ENCODE measurements around the gene KLF7.

- TF ChIP-seq POLR2A (IDR thresholded peaks at IDR 0.05; ENCODE audit: low read depth, low read length): no peak
- no peak for TF ChIP-seq POLR2AphosphoS5 (IDR thresholded peaks at IDR 0.05; ENCODE audit: low read depth, low read length)
- TF ChIP-seq TAF1 (IDR thresholded peaks at IDR 0.05; ENCODE audit: low read depth, low read length): no peak
Measured at GRCh38 chr2:207137596-207138337, 28.0 kb downstream of the KLF7 start.

Measured in GM12891 (cell line).